ENCODE data around the gene GCC2. TPM values are rescaled to one million over a fixed set of nuclear protein-coding genes. Genes with fewer than 3 reads are reported as not detected.

GCC2 gene
- total RNA-seq, 4 donors from 2014 or later: 20.8 to 33.6 (median 23.0) TPM

DNA sequence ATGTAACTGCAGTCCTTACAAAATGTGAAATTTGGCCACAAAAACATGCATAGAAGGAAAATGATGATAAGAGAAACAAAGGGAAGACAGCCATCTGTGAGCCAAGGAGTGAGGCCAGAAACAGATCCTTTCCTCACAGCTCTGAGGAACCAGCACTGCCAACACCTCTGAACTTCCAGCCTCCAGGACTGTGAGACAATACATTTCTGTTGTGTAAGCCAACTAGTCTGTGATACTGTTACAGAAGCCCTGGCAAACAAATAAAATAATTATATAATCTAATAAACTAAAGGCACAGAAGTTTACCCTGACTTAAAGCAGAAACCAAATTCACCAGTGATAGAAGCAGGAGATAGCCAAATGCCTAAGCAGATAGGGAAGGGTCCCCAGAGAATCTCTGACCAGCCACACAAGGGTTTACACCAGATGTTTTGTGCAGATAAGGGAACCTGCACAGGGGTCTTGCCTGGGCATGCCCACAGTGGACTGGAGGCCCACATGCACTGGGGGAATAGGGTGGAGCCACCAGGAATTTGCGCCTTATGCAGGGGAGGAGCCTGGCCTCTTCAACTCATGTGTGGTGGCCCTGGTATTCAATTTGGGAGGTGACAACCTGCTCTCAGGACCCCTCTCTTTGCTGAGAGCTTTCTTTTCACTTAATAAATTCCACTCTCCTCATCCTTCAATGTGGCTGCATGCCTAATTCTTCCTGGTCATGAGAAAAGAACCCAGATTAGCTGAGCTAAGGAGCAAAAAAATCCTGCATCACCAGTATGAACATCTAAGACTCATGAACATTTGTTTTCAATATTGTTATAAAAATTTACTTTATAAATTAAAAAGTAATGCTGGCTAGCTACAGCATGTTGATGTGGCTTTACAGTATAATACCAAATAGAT, 3.8 kb upstream of the GCC2 start:
- no peak for DNase-seq (ENCODE audit: extremely low spot score)
- H3K4me3 ChIP-seq: no peak overlapping the region
- TF ChIP-seq CTCF (IDR thresholded peaks at IDR 0.05): no peak
- no peak for TF ChIP-seq EP300 (IDR thresholded peaks at IDR 0.05)
- no peak for TF ChIP-seq POLR2AphosphoS5 (IDR thresholded peaks at IDR 0.05)
- no peak for TF ChIP-seq POLR2A (IDR thresholded peaks at IDR 0.05; ENCODE audit: low read depth)
- H3K27me3 ChIP-seq: no peaks in the 10 kb centered on the region
- H3K9me3 ChIP-seq: no peaks in the 10 kb centered on the region
- intact Hi-C loops (cut with DNase I): no loop called here
- H3K4me1 ChIP-seq: peaks cover 9 to 15% (median 12%) of the 10 kb centered on the region in 4 donors
- H3K27ac ChIP-seq (replicated peaks in 1 of 4): no peak overlapping the region
- H3K36me3 ChIP-seq: no peaks in the 10 kb centered on the region
- WGBS: 100% methylated on average over 1 of the region's 1 CpG

DNA sequence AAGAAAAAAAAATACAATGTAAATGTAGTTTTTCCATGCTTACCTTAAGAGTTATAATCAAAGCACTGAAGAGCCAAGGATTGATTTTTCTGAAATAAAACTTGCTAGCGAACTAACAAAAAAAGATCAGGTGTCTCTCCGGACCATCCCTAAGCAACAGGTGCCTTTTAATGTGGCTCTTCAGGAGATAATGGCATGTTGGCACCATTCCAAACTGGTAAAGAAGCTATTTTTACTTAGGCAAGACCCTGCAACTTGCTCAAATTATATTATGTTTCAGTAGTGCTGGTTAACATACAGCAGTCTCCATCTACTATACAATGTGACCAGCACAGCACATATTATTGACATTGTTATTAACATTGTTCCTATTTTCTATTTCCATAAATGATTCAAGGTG, 2.3 kb upstream of the GCC2 start:
- no peak for DNase-seq (ENCODE audit: extremely low spot score)
- H3K27me3 ChIP-seq: no peaks in the 10 kb centered on the region
- peaks cover 0 to 1% (median under 1%) of the 10 kb centered on the region in 4 donors for H3K36me3 ChIP-seq
- H3K9me3 ChIP-seq: no peaks in the 10 kb centered on the region
- no peak for TF ChIP-seq CTCF (IDR thresholded peaks at IDR 0.05)
- TF ChIP-seq POLR2AphosphoS5 (IDR thresholded peaks at IDR 0.05): no peak
- TF ChIP-seq POLR2A (IDR thresholded peaks at IDR 0.05; ENCODE audit: low read depth): no peak
- no peak for TF ChIP-seq EP300 (IDR thresholded peaks at IDR 0.05)
- H3K4me3 ChIP-seq: no peak overlapping the region
- intact Hi-C loops (cut with DNase I): no loop called here
- WGBS: 96% methylated on average over 2 of the region's 2 CpGs
- no peak overlapping the region for H3K27ac ChIP-seq (replicated peaks in 1 of 4)
- H3K4me1 ChIP-seq: peaks cover 11 to 19% (median 16%) of the 10 kb centered on the region in 4 donors

DNA sequence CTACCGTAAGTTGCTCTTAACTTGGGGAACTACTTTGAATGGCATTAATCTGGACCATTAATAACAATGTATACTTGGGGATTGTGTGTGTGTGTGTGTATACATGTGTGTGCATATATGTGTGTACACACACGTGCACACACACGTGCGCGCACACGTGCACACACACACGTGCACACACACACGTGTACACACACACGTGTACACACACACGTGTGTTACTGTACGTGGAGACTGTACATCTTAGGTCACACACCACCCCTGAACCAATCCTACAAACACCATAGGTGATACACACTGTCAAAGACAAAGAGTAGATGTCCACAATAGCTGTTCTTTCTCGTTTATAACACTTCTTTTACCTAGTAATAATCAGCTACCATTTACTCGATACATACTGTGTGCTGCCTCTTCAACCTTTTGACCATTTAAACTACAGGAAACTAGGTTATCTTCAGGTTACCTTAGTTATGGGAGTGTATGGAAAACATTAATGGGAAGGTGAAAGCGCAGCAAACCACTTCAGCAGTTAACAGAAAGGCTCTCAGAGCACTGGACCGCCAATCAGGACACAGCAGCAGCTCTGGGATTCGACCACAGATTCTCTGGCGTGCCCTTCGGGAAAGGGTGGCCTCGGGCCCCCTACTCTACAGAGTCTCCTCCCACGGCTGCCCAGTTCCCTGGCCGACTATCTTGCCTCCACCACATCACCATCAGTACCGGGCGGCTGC, 894 bp upstream of the GCC2 start:
- Histone ChIP-seq H3K27me3 (no peaks in the 10 kb centered on the region), H3K36me3 (peaks cover 5 to 15% (median 14%) of the 10 kb centered on the region in 4 donors), H3K27ac (replicated peaks in 1 of 4) (peak overlapping the region; percentile 89 to 92 (median 90)), H3K4me1 (peaks cover 11 to 19% (median 16%) of the 10 kb centered on the region in 4 donors), H3K9me3 (no peaks in the 10 kb centered on the region), H3K4me3 (peak overlapping the region; percentile 85)
- no peak for TF ChIP-seq POLR2AphosphoS5 (IDR thresholded peaks at IDR 0.05)
- no peak for TF ChIP-seq EP300 (IDR thresholded peaks at IDR 0.05)
- no peak for TF ChIP-seq CTCF (IDR thresholded peaks at IDR 0.05)
- TF ChIP-seq POLR2A (IDR thresholded peaks at IDR 0.05; ENCODE audit: low read depth): no peak
- intact Hi-C loops (cut with DNase I): no loop called here
- 52% methylated on average over 19 of the region's 23 CpGs for WGBS
- DNase-seq (ENCODE audit: extremely low spot score): no peak

GRCh38 chr2:108449410-108450130, 564 bp downstream of the GCC2 start:
- DNase-seq (ENCODE audit: extremely low spot score): no peak

More at GRCh38 chr2:108449410-108450130, 564 bp downstream of the GCC2 start:
- Histone ChIP-seq H3K36me3 (peaks cover 19 to 30% (median 25%) of the 10 kb centered on the region in 4 donors), H3K9me3 (no peaks in the 10 kb centered on the region), H3K27ac (replicated peaks in 1 of 4) (peak overlapping the region; percentile 89 to 92 (median 90)), H3K27me3 (no peaks in the 10 kb centered on the region), H3K4me1 (peaks cover 11 to 19% (median 16%) of the 10 kb centered on the region in 4 donors), H3K4me3 (peak overlapping the region; percentile 85)
- TF ChIP-seq POLR2AphosphoS5 (IDR thresholded peaks at IDR 0.05) (no peak), CTCF (IDR thresholded peaks at IDR 0.05) (peak in 1 of 3 experiments; percentile 6)
- WGBS: under 1% methylated on average over 20 of the region's 20 CpGs
- intact Hi-C loops (cut with DNase I): loop anchor here (5.0 kb wide), 1 partner anchor 133 kb away; no protein-coding TSS in a partner anchor
